Measurements from ENCODE around the gene NR1H4.
A peak's percentile ranks its signal among the peaks of the same experiment; 100 is the strongest.
"Not testable (repeated sequence)": the region's sequence is repeated elsewhere in the genome, so short reads cannot be mapped to it uniquely, and the experiment has no call there.

Gene NR1H4

GRCh38 chr12:100473716-100474150 lies at the start of gene NR1H4:
TSS of gene NR1H4 (plus strand) at chr12:100473866. CDS start at chr12:100493324, 19,458 bp downstream.
- DNase-seq, result no peak

- DNase-seq, result no peak
Observed at GRCh38 chr12:100426145-100426544, 47.5 kb upstream of the NR1H4 start.

- peak; percentile 48 for DNase-seq
Observed at GRCh38 chr12:100427078-100427477, 46.6 kb upstream of the NR1H4 start.

- DNase-seq, result not testable (repeated sequence)
Observed at GRCh38 chr12:100430251-100430650, 43.4 kb upstream of the NR1H4 start.

GRCh38 chr12:100433701-100434100 lies 40.0 kb upstream of the NR1H4 start:
- DNase-seq, result no peak

GRCh38 chr12:100434177-100434576 lies 39.5 kb upstream of the NR1H4 start:
- DNase-seq, result no peak

- DNase-seq, result no peak
Observed at GRCh38 chr12:100435957-100436356, 37.7 kb upstream of the NR1H4 start.

- no peak for DNase-seq
Observed at GRCh38 chr12:100437038-100437841, 36.4 kb upstream of the NR1H4 start.

GRCh38 chr12:100439797-100440196 lies 33.9 kb upstream of the NR1H4 start:
- DNase-seq, result no peak

GRCh38 chr12:100442403-100442802 lies 31.3 kb upstream of the NR1H4 start:
- no peak for DNase-seq

- DNase-seq, result no peak
Observed at GRCh38 chr12:100443434-100443833, 30.2 kb upstream of the NR1H4 start.

GRCh38 chr12:100445081-100445481 lies 28.6 kb upstream of the NR1H4 start:
- no peak for DNase-seq

- no peak for DNase-seq
Observed at GRCh38 chr12:100447381-100447780, 26.3 kb upstream of the NR1H4 start.

- DNase-seq, result no peak
Observed at GRCh38 chr12:100448656-100449055, 25.0 kb upstream of the NR1H4 start.

- DNase-seq, result no peak
Observed at GRCh38 chr12:100450735-100451134, 22.9 kb upstream of the NR1H4 start.

GRCh38 chr12:100453951-100454350 lies 19.7 kb upstream of the NR1H4 start:
- DNase-seq, result no peak

GRCh38 chr12:100455896-100456295 lies 17.8 kb upstream of the NR1H4 start:
- DNase-seq, result no peak

- DNase-seq, result no peak
Observed at GRCh38 chr12:100458191-100458590, 15.5 kb upstream of the NR1H4 start.

GRCh38 chr12:100460702-100461101 lies 13.0 kb upstream of the NR1H4 start:
- DNase-seq, result no peak

GRCh38 chr12:100461330-100461973 lies 12.2 kb upstream of the NR1H4 start:
- no peak for DNase-seq

GRCh38 chr12:100463661-100464060 lies 10.0 kb upstream of the NR1H4 start:
- DNase-seq, result no peak

GRCh38 chr12:100464529-100464928 lies 9.1 kb upstream of the NR1H4 start:
- DNase-seq, result peak; percentile 36

- DNase-seq, result no peak
Observed at GRCh38 chr12:100468126-100468525, 5.5 kb upstream of the NR1H4 start.

GRCh38 chr12:100472325-100472724 lies 1.3 kb upstream of the NR1H4 start:
- no peak for DNase-seq
